ENCODE data around the gene PHRF1.

PHRF1 gene

DNA sequence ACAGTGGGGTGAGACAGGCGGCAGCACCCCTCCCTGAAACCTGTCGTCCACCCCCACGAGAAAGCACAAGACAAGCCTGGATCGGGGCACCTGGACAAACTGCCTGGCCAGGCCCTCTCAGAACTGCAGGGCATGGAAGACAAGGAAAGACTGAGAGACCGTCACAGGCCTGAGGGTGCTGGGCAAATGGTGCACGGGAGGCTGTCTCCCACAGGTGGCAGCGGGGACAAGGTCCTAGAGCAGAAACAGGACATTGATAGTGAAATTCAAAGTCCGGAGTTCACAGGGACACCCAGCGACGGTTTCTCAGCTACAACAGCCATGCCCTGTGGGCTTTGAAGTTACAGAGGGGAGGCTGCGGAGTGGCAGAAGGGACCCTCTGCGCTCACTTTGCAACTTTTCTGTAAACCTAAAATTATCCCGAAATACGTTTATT is 81.4 kb downstream of the PHRF1 start:
- no peak for DNase-seq

- DNase-seq: no peak
These were observed 83.3 kb downstream of the PHRF1 start for GRCh38 chr11:659532-660085.

DNA sequence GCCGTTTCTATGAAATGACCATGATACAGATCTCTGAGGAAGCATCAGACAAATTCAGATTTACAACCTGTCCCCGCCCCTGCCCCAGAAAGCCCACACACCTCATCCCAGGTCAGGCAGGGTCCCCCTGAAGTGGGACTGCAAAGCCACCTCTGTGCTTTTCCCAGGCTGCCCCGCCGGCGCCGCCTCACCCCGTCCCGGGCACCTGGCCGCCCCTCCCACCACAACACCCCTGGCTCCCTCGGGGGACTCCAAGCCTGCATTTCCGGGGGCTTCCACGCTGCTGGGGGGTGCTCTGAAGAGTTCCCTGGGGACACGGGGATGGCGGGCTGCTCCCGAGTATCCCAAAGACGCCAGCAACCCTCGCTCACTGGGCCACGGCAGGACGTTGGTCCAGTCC is 84.0 kb downstream of the PHRF1 start:
- no peak for DNase-seq

DNA sequence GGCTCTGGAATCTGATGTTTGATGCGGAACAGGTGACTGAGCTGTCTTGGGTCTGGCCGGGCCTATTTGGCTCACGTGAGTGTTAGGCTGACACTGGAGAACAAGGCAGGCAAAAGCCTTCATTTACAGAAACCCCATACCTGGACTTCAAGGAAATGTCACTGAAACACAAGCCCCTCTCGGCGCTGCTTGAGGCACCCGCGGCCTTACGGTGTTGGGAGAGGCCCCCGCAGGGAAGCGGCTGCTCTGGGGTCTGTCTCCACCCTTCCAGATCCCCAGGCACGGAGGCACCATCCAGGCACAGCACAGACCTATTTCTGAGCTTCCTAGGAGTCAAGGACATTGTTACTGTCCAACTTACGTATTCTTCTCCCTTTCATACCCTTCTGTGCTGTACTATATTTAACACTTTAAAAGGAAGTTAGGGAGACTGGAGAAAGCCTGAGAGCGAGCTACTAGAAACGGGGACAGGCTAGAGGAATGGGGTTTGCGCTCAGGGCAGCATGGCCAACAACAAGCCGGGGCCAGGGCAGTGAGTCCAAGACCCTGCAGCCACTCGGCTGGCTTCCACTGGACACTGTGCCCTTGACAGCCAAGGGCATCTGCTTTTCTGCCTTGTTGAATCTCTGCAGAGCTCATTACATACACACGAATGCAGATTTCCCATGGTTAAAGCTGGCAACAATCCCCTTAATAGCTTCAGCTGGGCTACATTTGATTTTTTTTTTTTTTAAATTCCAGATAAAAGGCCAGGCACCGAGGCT is 84.6 kb downstream of the PHRF1 start:
- DNase-seq: no peak
